HepG2 (cell line): Measurements from ENCODE around the gene FRMD4B. TPM values are rescaled to one million over a fixed set of nuclear protein-coding genes. Genes with fewer than 3 reads are reported as not detected.

Experiments
- ATAC-seq: fragments of 200-7000 bp; cut with Tn5 transposase; 3 replicates; pipeline ENCODE4 v1.9.1; 2020; ENCODE audit warnings: mild to moderate bottlenecking, moderate library complexity
- BruUV-seq: library from RNA; stranded (reverse); fragments of 400-500 nt; replicated peaks from 2 replicates; lab custom pipeline; 2021; lab: Mats Ljungman, UMichigan
- CTCF ChIA-PET: fragments of 300-600 bp; formaldehyde crosslinking; extraction: SDS; loops from one replicate; lab custom pipeline; 2021; ENCODE audit warnings: low total read pairs, inconsistent platforms, low intra/inter-chr PET ratio; lab: Yijun Ruan, JAX
- POLR2A ChIA-PET: fragments of 350-600 bp; sonication (Branson Sonifier 250); formaldehyde crosslinking; loops from one replicate; lab custom pipeline; 2020; ENCODE audit warnings: antibody characterized with exemption, inconsistent platforms; lab: Yijun Ruan, JAX
- DNase-seq: peaks from one replicate; pipeline ENCODE4 v3.0.0-alpha.2; 2015; ENCODE audit warnings: low spot score
- FAIRE-seq: peaks from 3 replicates; lab custom pipeline; 2011; peaks lifted over from hg19 to GRCh38; lab: Jason Lieb, UNC
- H2AFZ ChIP-seq: one replicate; pipeline ENCODE4 v1.6.1; 2011; ENCODE audit warnings: low read length, inconsistent platforms
- H3K27ac ChIP-seq: fragments of 300-600 bp; 3 replicates; pipeline ENCODE4 v1.8.0; 2011; ENCODE audit warnings: mixed run types, mild to moderate bottlenecking, mixed read lengths, low read length, inconsistent platforms; ENCODE audit not compliant: insufficient read depth; ENCODE audit errors: extremely low read length
- H3K27me3 ChIP-seq, 2 experiments: fragments of 200-600 bp in 1 of 2; 2 replicates in 1 of 2; 3 replicates in 1 of 2; pipeline versions ENCODE4 v1.6.0 to v1.8.0; 2011; ENCODE audit warnings: low read length in 2 of 2, mild to moderate bottlenecking in 2 of 2, moderate library complexity in 2 of 2, inconsistent platforms in 1 of 2; ENCODE audit not compliant: insufficient read depth in 2 of 2, control insufficient read depth in 1 of 2
- H3K36me3 ChIP-seq, 2 experiments: fragments of 200-600 bp in 1 of 2; replicated peaks in 1 of 2; 2 replicates in 1 of 2; 3 replicates in 1 of 2; pipeline versions ENCODE4 v1.5.1 to v1.8.0; 2011; ENCODE audit warnings: low read length in 2 of 2, inconsistent platforms in 1 of 2; ENCODE audit not compliant: insufficient read depth in 2 of 2, control insufficient read depth in 1 of 2
- H3K4me1 ChIP-seq: 2 replicates; pipeline ENCODE4 v1.5.1; 2012; ENCODE audit warnings: low read length, inconsistent platforms; ENCODE audit not compliant: insufficient read depth
- H3K4me2 ChIP-seq: 2 replicates; pipeline ENCODE4 v1.6.0; 2011; ENCODE audit warnings: low read depth, low read length, inconsistent platforms
- H3K4me3 ChIP-seq, 3 experiments: fragments of 200-600 bp in 1 of 3; sonication (generic), shearing (Covaris generic) in 1 of 3; replicated peaks in 1 of 3; 2 replicates each; pipeline ENCODE4 v1.5.1; 2011 to 2016; ENCODE audit warnings: low read length in 3 of 3, inconsistent platforms in 2 of 3, low read depth in 2 of 3, mild to moderate bottlenecking in 2 of 3, control low read depth in 1 of 3, mixed read lengths in 1 of 3; ENCODE audit not compliant: insufficient read depth in 1 of 3
- H3K79me2 ChIP-seq: one replicate; pipeline ENCODE4 v1.6.1; 2011; ENCODE audit warnings: low read length, inconsistent platforms; ENCODE audit not compliant: insufficient read depth
- H3K9ac ChIP-seq: 2 replicates; pipeline ENCODE4 v1.6.0; 2011; ENCODE audit warnings: mild to moderate bottlenecking, low read depth, low read length, inconsistent platforms; ENCODE audit not compliant: insufficient read depth
- H3K9me3 ChIP-seq: 2 replicates; pipeline ENCODE4 v1.5.1; 2012; ENCODE audit warnings: mild to moderate bottlenecking, low read length
- H4K20me1 ChIP-seq: 2 replicates; pipeline ENCODE4 v1.6.0; 2011; ENCODE audit warnings: inconsistent platforms, mild to moderate bottlenecking, low read length, moderate library complexity; ENCODE audit not compliant: insufficient read depth
- HIC2 ChIP-seq: sonication (generic); formaldehyde crosslinking; IDR thresholded peaks from 2 replicates; pipeline ENCODE4 v1.9.0; 2022; ENCODE audit warnings: low read depth, missing genetic modification reagents
- KDM2A ChIP-seq: sonication (generic); formaldehyde crosslinking; IDR thresholded peaks from 2 replicates; pipeline ENCODE4 v1.4.0; 2020; ENCODE audit warnings: low read depth, missing genetic modification reagents, borderline replicate concordance
- MXD3 ChIP-seq: IDR thresholded peaks from 2 replicates; pipeline ENCODE4 v1.6.1; 2016; ENCODE audit warnings: mild to moderate bottlenecking, missing biosample characterization, missing genetic modification reagents
- NCOA2 ChIP-seq: sonication (generic); formaldehyde crosslinking; IDR thresholded peaks from 2 replicates; pipeline ENCODE4 v1.8.0; 2022; ENCODE audit warnings: inconsistent platforms
- NFIC ChIP-seq: IDR thresholded peaks from 2 replicates; pipeline ENCODE4 v1.6.1; 2012; ENCODE audit warnings: mild to moderate bottlenecking, low read length, inconsistent platforms
- NR3C1 ChIP-seq: sonication (generic); formaldehyde crosslinking; IDR thresholded peaks from 2 replicates; pipeline ENCODE4 v1.4.0; 2020; ENCODE audit warnings: missing genetic modification reagents
- SAP130 ChIP-seq: IDR thresholded peaks from 2 replicates; pipeline ENCODE4 v1.6.1; 2016; ENCODE audit warnings: low read depth
- SUZ12 ChIP-seq: fragments of 150-350 bp; IDR thresholded peaks from 2 replicates; pipeline ENCODE4 v1.6.1; 2014; ENCODE audit warnings: low read depth, low read length
- TFAP4 ChIP-seq: sonication (generic); IDR thresholded peaks from 2 replicates; pipeline ENCODE4 v1.6.1; 2016; ENCODE audit warnings: low read depth, borderline replicate concordance
- YEATS2 ChIP-seq: sonication (generic); formaldehyde crosslinking; IDR thresholded peaks from 2 replicates; pipeline ENCODE4 v1.4.0; 2020; ENCODE audit warnings: missing genetic modification reagents, borderline replicate concordance
- ZBTB1 ChIP-seq: sonication (generic); formaldehyde crosslinking; IDR thresholded peaks from 2 replicates; pipeline ENCODE4 v1.4.0; 2020; ENCODE audit warnings: missing genetic modification reagents, borderline replicate concordance
- ZMAT3 ChIP-seq: sonication (generic); formaldehyde crosslinking; conservative IDR thresholded peaks from 2 replicates; pipeline ENCODE4 v1.7.0; 2021; ENCODE audit warnings: missing genetic modification reagents
- ZNF530 ChIP-seq: sonication (generic); formaldehyde crosslinking; IDR thresholded peaks from 2 replicates; pipeline ENCODE4 v1.5.0; 2020; ENCODE audit warnings: low read depth, mild to moderate bottlenecking, missing genetic modification reagents
- ZNF672 ChIP-seq: sonication (generic); formaldehyde crosslinking; IDR thresholded peaks from 2 replicates; pipeline ENCODE4 v1.8.1; 2022; ENCODE audit warnings: missing genetic modification reagents
- ZNF773 ChIP-seq: sonication (generic); formaldehyde crosslinking; IDR thresholded peaks from 2 replicates; pipeline ENCODE4 v1.4.0; 2020; ENCODE audit warnings: missing genetic modification reagents, borderline replicate concordance
- ZSCAN25 ChIP-seq: sonication (generic); formaldehyde crosslinking; IDR thresholded peaks from 2 replicates; pipeline ENCODE4 v1.8.0; 2022; ENCODE audit warnings: mild to moderate bottlenecking, missing genetic modification reagents
- WGBS: methylation state at CpG from one replicate; pipeline ENCODE4 v1.1.6; 2017; ENCODE audit warnings: low lambda C conversion rate; 5-methylcytosine and 5-hydroxymethylcytosine counted together
- in situ Hi-C: cut with HindIII; loops from 2 replicates; pipeline ENCODE4 v1.10.0; 2017; ENCODE audit warnings: low pct_unique_long_range_greater_than_20kb; ENCODE audit not compliant: extremely low pct_ligation_motif_present
- intact Hi-C: fragments of 100-400 bp; cut with micrococcal nuclease; formaldehyde crosslinking; loops from one replicate; pipeline ENCODE4 v1.10.0; 2022; ENCODE audit not compliant: unreplicated experiment
- polyA plus RNA-seq, 8 experiments: library from polyadenylated mRNA; depleted of rRNA in 3 of 8; stranded (reverse) in 7 of 8; unstranded in 1 of 8; fragments of >200 nt; fragmentation: Illumina TruSeq in 4 of 8; extraction: Trizol in 4 of 8; gene quantifications; 2 replicates each; pipeline versions ENCODE4 v1.2.1 to v1.2.3, GENCODE V29; 2011 to 2016; ENCODE audit warnings: low read depth in 4 of 8, missing spikeins in 1 of 8, mixed read lengths in 1 of 8; ENCODE audit not compliant: insufficient read depth in 1 of 8
- total RNA-seq, 5 experiments: library from RNA; depleted of rRNA; stranded (reverse); fragments of >200 nt; fragmentation: Illumina TruSeq; extraction: Trizol; gene quantifications; 2 replicates each; pipeline ENCODE4 v1.2.3, GENCODE V29; 2016; ENCODE audit warnings: low read depth in 1 of 5

Gene FRMD4B
- total and polyA plus RNA-seq, 2 of the 13 experiments (the other 11 are each of a cell fraction or from before 2014, with no cell fraction given): 3.0 to 3.3 TPM

DNA sequence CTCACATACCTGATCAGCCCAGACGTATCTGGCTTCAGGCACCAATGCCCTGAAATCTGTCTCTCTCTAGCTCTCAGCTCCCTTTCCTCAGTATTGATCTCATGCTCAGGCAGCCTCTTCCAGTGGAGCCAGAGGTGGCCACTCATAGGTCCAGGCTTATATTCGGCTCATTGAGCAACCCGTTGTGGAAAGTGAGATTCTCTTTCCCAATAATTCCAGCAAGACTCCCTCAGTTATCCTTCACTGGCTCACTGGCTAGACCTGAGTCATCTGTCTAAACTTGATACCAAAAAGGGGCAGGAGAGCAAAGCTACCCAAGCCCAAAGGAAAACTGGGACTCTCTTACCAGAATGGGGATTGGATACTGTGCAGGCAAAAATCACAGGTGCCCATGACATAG, 33.4 kb upstream of the FRMD4B start:
- Histone ChIP-seq H4K20me1 (no peaks in the 10 kb centered on the region), H3K27ac (no peak overlapping the region), H3K4me2 (no peak overlapping the region), H3K27me3 (no peaks in the 10 kb centered on the region), H3K36me3 (no peaks in the 10 kb centered on the region), H3K9me3 (no peaks in the 10 kb centered on the region), H3K79me2 (no peaks in the 10 kb centered on the region), H3K4me3 (no peak overlapping the region), H3K4me1 (no peaks in the 10 kb centered on the region), H2AFZ (no peak overlapping the region), H3K9ac (no peak overlapping the region)
- intact Hi-C loops: no loop called here
- DNase-seq (no peak), FAIRE-seq (no peak), ATAC-seq (no peak)
- WGBS: 0% methylated on average over 3 of the region's 3 CpGs
- no TSS peak for BruUV-seq
- in situ Hi-C loops: loop anchor here (25.0 kb wide), 1 partner anchor 257 kb away; no protein-coding TSS in a partner anchor
- ChIA-PET CTCF (no interaction called here), POLR2A (no interaction called here)
- TF ChIP-seq SUZ12: no peak
- TF ChIP-seq YEATS2 (CRISPR knock-in tag): no peak
- TF ChIP-seq SAP130 (CRISPR knock-in tag): no peak
- no peak for TF ChIP-seq ZNF530 (CRISPR knock-in tag)
- TF ChIP-seq NFIC: no peak
- TF ChIP-seq ZBTB1: no peak
- no peak for TF ChIP-seq ZNF672
- TF ChIP-seq KDM2A (CRISPR knock-in tag): no peak
- TF ChIP-seq ZMAT3 (CRISPR knock-in tag): no peak
- TF ChIP-seq MXD3 (CRISPR knock-in tag): no peak
- TF ChIP-seq ZNF773: no peak
- no peak for TF ChIP-seq NCOA2 (CRISPR knock-in tag)
- no peak for TF ChIP-seq HIC2 (CRISPR knock-in tag)
- TF ChIP-seq NR3C1 (CRISPR knock-in tag): no peak
- no peak for TF ChIP-seq ZSCAN25
- TF ChIP-seq TFAP4: no peak
